Progenitor cell of endocrine pancreas (in vitro differentiated cells): ENCODE data around the gene KLHL22. TPM values are rescaled to one million over a fixed set of nuclear protein-coding genes. Genes with fewer than 3 reads are reported as not detected.

Experiments
- DNase-seq: peaks from one replicate; pipeline ENCODE4 v3.0.0; 2021; ENCODE audit warnings: low spot score; ENCODE audit not compliant: unreplicated experiment
- H3K27ac Mint-ChIP-seq: 2 replicates; pipeline ENCODE4 v1.8.0; 2021; ENCODE audit warnings: mild to moderate bottlenecking, moderate library complexity, mixed read lengths
- H3K27me3 Mint-ChIP-seq: 2 replicates; pipeline ENCODE4 v1.8.0; 2021; ENCODE audit warnings: mixed read lengths
- H3K36me3 Mint-ChIP-seq: 2 replicates; pipeline ENCODE4 v1.8.0; 2022; ENCODE audit warnings: mixed read lengths; ENCODE audit not compliant: insufficient read depth
- H3K4me1 Mint-ChIP-seq: 2 replicates; pipeline ENCODE4 v1.8.0; 2021; ENCODE audit warnings: low read depth, mixed read lengths
- H3K4me3 Mint-ChIP-seq: 2 replicates; pipeline ENCODE4 v1.8.0; 2021; ENCODE audit warnings: low read depth, mild to moderate bottlenecking, moderate library complexity, mixed read lengths
- H3K9me3 Mint-ChIP-seq: 2 replicates; pipeline ENCODE4 v1.8.0; 2021; ENCODE audit warnings: low read depth, mixed read lengths
- total RNA-seq: library from RNA; stranded (reverse); gene quantifications from 2 replicates; pipeline ENCODE4 v1.2.1, GENCODE V29; 2021
- TF ChIP-seq, protein P1 (sequence below): fragments of 200-600 bp; sonication (generic); IDR thresholded peaks from one replicate; pipeline ENCODE4 v1.5.0; 2021; ENCODE audit warnings: antibody characterized with exemption, mild to moderate bottlenecking; ENCODE audit not compliant: unreplicated experiment

The KLHL22 gene
- total RNA-seq, 1 donor from 2014 or later, result 47.3 TPM

DNA sequence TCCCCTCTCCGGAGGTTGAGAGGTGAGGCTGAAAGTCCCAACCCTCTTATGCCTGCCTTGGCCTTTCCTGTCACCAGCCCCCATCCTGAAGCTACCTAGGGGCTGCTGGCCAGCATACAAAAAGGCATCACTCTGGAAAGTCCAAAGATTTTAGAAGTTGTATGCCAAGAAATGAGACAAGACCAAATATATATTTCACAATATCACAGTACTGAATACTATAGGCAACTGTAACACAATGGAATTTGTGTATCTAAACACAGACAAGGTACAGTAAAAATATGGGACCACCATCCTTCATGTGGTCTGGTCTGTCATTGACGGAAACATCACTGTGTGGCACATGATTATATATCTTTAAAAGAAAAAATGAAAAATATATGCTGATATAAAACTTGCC, 4.2 kb downstream of the KLHL22 start:
- TF ChIP-seq, protein P1, sequence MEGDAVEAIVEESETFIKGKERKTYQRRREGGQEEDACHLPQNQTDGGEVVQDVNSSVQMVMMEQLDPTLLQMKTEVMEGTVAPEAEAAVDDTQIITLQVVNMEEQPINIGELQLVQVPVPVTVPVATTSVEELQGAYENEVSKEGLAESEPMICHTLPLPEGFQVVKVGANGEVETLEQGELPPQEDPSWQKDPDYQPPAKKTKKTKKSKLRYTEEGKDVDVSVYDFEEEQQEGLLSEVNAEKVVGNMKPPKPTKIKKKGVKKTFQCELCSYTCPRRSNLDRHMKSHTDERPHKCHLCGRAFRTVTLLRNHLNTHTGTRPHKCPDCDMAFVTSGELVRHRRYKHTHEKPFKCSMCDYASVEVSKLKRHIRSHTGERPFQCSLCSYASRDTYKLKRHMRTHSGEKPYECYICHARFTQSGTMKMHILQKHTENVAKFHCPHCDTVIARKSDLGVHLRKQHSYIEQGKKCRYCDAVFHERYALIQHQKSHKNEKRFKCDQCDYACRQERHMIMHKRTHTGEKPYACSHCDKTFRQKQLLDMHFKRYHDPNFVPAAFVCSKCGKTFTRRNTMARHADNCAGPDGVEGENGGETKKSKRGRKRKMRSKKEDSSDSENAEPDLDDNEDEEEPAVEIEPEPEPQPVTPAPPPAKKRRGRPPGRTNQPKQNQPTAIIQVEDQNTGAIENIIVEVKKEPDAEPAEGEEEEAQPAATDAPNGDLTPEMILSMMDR, result no peak
- DNase-seq, result no peak
- H3K4me1 Mint-ChIP-seq, result peaks cover 13% of the 10 kb centered on the region
- H3K27ac Mint-ChIP-seq, result no peak overlapping the region
- peaks cover 6% of the 10 kb centered on the region for H3K36me3 Mint-ChIP-seq
- H3K27me3 Mint-ChIP-seq, result no peaks in the 10 kb centered on the region
- no peaks in the 10 kb centered on the region for H3K9me3 Mint-ChIP-seq
- H3K4me3 Mint-ChIP-seq, result no peak overlapping the region

DNA sequence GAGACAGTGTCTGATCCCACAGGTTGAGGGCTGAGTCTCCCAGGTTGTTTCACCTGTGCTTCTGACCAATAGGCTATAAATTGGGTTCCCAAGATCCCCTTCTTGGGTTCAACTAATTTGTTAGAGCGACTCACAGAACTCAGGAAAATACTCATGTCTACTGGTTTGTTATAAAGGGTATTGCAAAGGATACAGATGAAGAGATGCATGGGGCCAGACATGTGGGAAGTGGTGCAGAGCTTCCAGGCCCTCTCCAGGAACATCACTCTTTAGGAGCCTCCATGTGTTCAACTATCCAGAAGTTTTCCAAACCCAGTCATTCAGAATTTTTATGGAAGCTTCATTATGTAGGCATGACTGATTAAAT, 4.7 kb downstream of the KLHL22 start:
- no peaks in the 10 kb centered on the region for H3K9me3 Mint-ChIP-seq
- peaks cover 9% of the 10 kb centered on the region for H3K36me3 Mint-ChIP-seq
- H3K27ac Mint-ChIP-seq, result no peak overlapping the region

GRCh38 chr22:20490183-20490940, 5.2 kb downstream of the KLHL22 start:
- H3K9me3 Mint-ChIP-seq, result no peaks in the 10 kb centered on the region
- no peak overlapping the region for H3K4me3 Mint-ChIP-seq
- TF ChIP-seq, protein P1, result no peak
- peaks cover 13% of the 10 kb centered on the region for H3K4me1 Mint-ChIP-seq
- peaks cover 9% of the 10 kb centered on the region for H3K36me3 Mint-ChIP-seq
- no peaks in the 10 kb centered on the region for H3K27me3 Mint-ChIP-seq
- DNase-seq, result no peak
- H3K27ac Mint-ChIP-seq, result no peak overlapping the region

More for the DNA sequence above, 4.7 kb downstream of the KLHL22 start:
- TF ChIP-seq, protein P1, result no peak
- H3K4me3 Mint-ChIP-seq, result no peak overlapping the region
- DNase-seq, result no peak
- peaks cover 13% of the 10 kb centered on the region for H3K4me1 Mint-ChIP-seq
- no peaks in the 10 kb centered on the region for H3K27me3 Mint-ChIP-seq

GRCh38 chr22:20488946-20489345, 6.6 kb downstream of the KLHL22 start:
- no peak for DNase-seq
- TF ChIP-seq, protein P1, result no peak
- no peak overlapping the region for H3K27ac Mint-ChIP-seq

DNA sequence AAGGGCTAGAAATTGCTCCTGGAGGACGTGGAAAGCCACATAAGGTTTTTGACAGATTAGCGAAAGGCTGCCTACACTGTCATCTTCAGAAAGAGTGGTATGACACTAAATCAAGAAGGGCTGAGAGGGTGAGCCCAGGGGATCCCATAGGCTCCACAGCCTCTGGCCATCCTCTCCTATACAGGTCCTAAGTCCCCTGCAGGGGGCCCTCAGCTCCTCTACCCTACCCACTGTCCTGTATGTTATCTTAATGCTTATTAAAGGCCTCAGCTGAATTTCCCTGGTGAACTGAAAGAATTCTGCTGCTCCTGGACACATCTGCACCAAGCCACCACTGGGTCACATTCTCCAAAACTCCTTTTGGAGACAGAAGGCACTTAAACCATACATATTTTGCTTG, 7.9 kb downstream of the KLHL22 start:
- no peak for DNase-seq
- H3K27me3 Mint-ChIP-seq, result no peaks in the 10 kb centered on the region
- H3K4me1 Mint-ChIP-seq, result peaks cover 8% of the 10 kb centered on the region
- TF ChIP-seq, protein P1, result no peak
- no peaks in the 10 kb centered on the region for H3K9me3 Mint-ChIP-seq
- no peak overlapping the region for H3K27ac Mint-ChIP-seq
- no peak overlapping the region for H3K4me3 Mint-ChIP-seq
- H3K36me3 Mint-ChIP-seq, result peaks cover 20% of the 10 kb centered on the region

More at GRCh38 chr22:20488946-20489345, 6.6 kb downstream of the KLHL22 start:
- Mint-ChIP-seq H3K36me3 (peaks cover 11% of the 10 kb centered on the region), H3K4me3 (no peak overlapping the region), H3K27me3 (no peaks in the 10 kb centered on the region), H3K9me3 (no peaks in the 10 kb centered on the region), H3K4me1 (peaks cover 8% of the 10 kb centered on the region)
